OCI-LY1 (cell line): Measurements from ENCODE around the gene CRYZ.
"Not testable (repeated sequence)": the region's sequence is repeated elsewhere in the genome, so short reads cannot be mapped to it uniquely, and the experiment has no call there.

Experiments
- EZH2 ChIP-seq: fragments of 200-600 bp; sonication (generic), shearing (Covaris generic); IDR thresholded peaks from 2 replicates; pipeline ENCODE4 v1.8.0; 2017; ENCODE audit warnings: borderline replicate concordance, mixed run types, mild to moderate bottlenecking, antibody characterized with exemption, low read length, moderate library complexity, mixed read lengths
- TF ChIP-seq, protein P1 (sequence below): fragments of 200-600 bp; sonication (generic), shearing (Covaris generic); IDR thresholded peaks from 2 replicates; pipeline ENCODE4 v1.5.1; 2017; ENCODE audit warnings: mild to moderate bottlenecking, antibody characterized with exemption, low read length, moderate library complexity, mixed read lengths

DNA sequence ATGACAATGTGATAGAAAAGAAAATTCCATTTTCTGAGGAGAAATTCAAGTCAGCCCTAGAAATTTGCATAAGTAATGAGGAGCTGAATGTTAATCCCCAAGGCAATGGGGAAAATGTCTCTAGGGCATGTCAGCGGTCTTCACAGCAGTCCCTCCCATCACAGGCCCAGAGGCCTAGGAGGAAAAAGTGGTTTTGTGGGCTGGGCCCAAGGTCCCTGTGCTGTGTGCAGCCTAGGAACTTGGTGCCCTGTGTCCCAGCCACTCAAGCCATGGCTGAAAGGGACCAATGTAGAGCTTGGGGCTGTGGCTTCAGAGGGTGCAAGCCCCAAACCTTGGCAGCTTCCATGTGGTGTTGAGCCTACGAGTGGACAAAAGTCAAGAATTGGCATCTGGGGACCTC is 23.8 kb upstream of the CRYZ start:
- TF ChIP-seq, protein P1, sequence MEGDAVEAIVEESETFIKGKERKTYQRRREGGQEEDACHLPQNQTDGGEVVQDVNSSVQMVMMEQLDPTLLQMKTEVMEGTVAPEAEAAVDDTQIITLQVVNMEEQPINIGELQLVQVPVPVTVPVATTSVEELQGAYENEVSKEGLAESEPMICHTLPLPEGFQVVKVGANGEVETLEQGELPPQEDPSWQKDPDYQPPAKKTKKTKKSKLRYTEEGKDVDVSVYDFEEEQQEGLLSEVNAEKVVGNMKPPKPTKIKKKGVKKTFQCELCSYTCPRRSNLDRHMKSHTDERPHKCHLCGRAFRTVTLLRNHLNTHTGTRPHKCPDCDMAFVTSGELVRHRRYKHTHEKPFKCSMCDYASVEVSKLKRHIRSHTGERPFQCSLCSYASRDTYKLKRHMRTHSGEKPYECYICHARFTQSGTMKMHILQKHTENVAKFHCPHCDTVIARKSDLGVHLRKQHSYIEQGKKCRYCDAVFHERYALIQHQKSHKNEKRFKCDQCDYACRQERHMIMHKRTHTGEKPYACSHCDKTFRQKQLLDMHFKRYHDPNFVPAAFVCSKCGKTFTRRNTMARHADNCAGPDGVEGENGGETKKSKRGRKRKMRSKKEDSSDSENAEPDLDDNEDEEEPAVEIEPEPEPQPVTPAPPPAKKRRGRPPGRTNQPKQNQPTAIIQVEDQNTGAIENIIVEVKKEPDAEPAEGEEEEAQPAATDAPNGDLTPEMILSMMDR, result not testable (repeated sequence)
- TF ChIP-seq EZH2, result not testable (repeated sequence)
